Pancreas (tissue), 10 donors: ENCODE data around the gene DCHS2. TPM values are rescaled to one million over a fixed set of nuclear protein-coding genes. Genes with fewer than 3 reads are reported as not detected.

Source experiments
- ATAC-seq, 4 donors: fragments of 200-7000 bp; cut with Tn5 transposase; one replicate each; pipeline versions ENCODE4 v1.8.0 to v1.9.1; 2020; ENCODE audit warnings: mild to moderate bottlenecking in 4 of 4, moderate library complexity in 4 of 4
- DNase-seq, 6 donors: peaks; one replicate each; pipeline ENCODE4 v3.0.0-alpha.2; 2020
- FAIRE-seq: peaks from 2 replicates; lab custom pipeline; 2012; peaks lifted over from hg19 to GRCh38; lab: Jason Lieb, UNC
- H3K27ac ChIP-seq, 4 donors: fragments of 200-600 bp; sonication (generic); 1 replicate in 3 of 4; 2 replicates in 1 of 4; pipeline versions ENCODE4 v1.5.0 to v1.8.0; 2020
- H3K27me3 ChIP-seq, 4 donors: fragments of 200-600 bp; one replicate each; pipeline ENCODE4 v1.8.0; 2021
- H3K36me3 ChIP-seq, 3 donors: fragments of 200-600 bp; sonication (generic) in 1 of 3; one replicate each; pipeline versions ENCODE4 v1.5.0 to v1.8.0; 2020 to 2021
- H3K4me1 ChIP-seq, 3 donors: fragments of 200-600 bp; one replicate each; pipeline ENCODE4 v1.8.0; 2021
- H3K4me3 ChIP-seq, 4 donors: fragments of 200-600 bp; sonication (generic) in 2 of 4; one replicate each; pipeline versions ENCODE4 v1.5.0 to v1.8.0; 2020 to 2021
- H3K9me3 ChIP-seq, 4 donors: fragments of 200-600 bp; one replicate each; pipeline ENCODE4 v1.8.0; 2021
- WGBS, 2 donors: extraction: QIAGEN DNeasy Blood & Tissue Kit; methylation state at CpG; one replicate each; pipeline ENCODE4 v1.1.7; 2013; 5-methylcytosine and 5-hydroxymethylcytosine counted together
- intact Hi-C, 3 donors: fragments of 100-400 bp; cut with DNase I; formaldehyde crosslinking; loops; one replicate each; pipeline versions ENCODE4 v1.11.1 to v1.14.2; 2022
- polyA plus RNA-seq, 2 donors: library from polyadenylated mRNA; stranded (reverse); fragments of 200-250 nt; gene quantifications; one replicate each; pipeline ENCODE4 v1.2.3, GENCODE V29; 2013
- total RNA-seq, 6 donors: library from RNA; stranded (reverse); fragmentation: NEBNext Ultra II Directional in 4 of 6; extraction: Animal tissue kit (Norgen Biotek cat#: 25700) in 4 of 6; gene quantifications; one replicate each; pipeline versions ENCODE4 v1.2.1 to v1.2.4, GENCODE V29; 2021 to 2023
- TF ChIP-seq, protein P1 (sequence below), 4 donors: fragments of 200-600 bp; sonication (generic) in 3 of 4; IDR thresholded peaks; one replicate each; pipeline versions ENCODE4 v1.5.0 to v1.8.0; 2021; ENCODE audit warnings: antibody characterized with exemption in 4 of 4
- donor health status: healthy with polysubstance abuse.
- donor health status: DM: no; HTN: no; CAD: no; lungs with moderate emphysema.
- donor health status: DM: no; HTN: no; CAD: no.
- donor health status: control.
- donor health status: control.
- donor health status: Bipolar disorder and iron deficiency.
- donor health status: DM: yes; HTN: yes; CAD: no.
- donor health status: DM: no; HTN: no; CAD: no.
- donor health status: DM: no; HTN: no; CAD: no.
- donor health status: DM: yes; HTN: yes; CAD: no.

DCHS2 gene
- total and polyA plus RNA-seq, 8 donors = 0.04 to 0.23 (median 0.09) TPM; not detected in 1

DNA sequence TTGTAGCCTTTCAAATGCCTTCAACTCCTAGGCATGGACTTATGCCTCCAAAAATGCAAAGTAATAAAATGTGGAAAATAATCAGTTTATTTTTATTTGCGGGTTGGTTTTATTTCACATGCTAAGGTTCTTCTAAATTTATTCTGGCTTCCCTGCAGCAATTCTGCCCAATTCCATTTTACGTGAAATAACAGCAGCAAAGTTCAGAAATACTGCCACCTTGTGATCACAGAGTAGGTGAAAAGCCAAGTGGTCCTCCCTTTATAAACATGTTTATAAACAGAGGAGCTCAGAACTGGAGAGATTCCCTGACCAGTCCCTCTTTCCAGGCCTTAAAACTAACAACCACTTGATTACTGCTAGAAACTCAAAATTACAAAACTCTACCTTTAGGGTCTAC, 14.7 kb upstream of the DCHS2 start:
- no peaks in the 10 kb centered on the region for H3K9me3 ChIP-seq
- intact Hi-C loops = no loop called here
- DNase-seq (no peak), ATAC-seq (peak in 2 of 4 donors; percentile 47 to 65), FAIRE-seq (no peak)
- H3K4me1 ChIP-seq = no peaks in the 10 kb centered on the region
- H3K36me3 ChIP-seq = no peaks in the 10 kb centered on the region
- H3K27ac ChIP-seq = no peak overlapping the region
- no peak overlapping the region for H3K4me3 ChIP-seq
- WGBS, 2 donors = 7 to 21% methylated on average over 2 of the region's 2 CpGs
- TF ChIP-seq, protein P1, sequence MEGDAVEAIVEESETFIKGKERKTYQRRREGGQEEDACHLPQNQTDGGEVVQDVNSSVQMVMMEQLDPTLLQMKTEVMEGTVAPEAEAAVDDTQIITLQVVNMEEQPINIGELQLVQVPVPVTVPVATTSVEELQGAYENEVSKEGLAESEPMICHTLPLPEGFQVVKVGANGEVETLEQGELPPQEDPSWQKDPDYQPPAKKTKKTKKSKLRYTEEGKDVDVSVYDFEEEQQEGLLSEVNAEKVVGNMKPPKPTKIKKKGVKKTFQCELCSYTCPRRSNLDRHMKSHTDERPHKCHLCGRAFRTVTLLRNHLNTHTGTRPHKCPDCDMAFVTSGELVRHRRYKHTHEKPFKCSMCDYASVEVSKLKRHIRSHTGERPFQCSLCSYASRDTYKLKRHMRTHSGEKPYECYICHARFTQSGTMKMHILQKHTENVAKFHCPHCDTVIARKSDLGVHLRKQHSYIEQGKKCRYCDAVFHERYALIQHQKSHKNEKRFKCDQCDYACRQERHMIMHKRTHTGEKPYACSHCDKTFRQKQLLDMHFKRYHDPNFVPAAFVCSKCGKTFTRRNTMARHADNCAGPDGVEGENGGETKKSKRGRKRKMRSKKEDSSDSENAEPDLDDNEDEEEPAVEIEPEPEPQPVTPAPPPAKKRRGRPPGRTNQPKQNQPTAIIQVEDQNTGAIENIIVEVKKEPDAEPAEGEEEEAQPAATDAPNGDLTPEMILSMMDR (IDR thresholded peaks at IDR 0.05) = peak in 3 of 4 donors; percentile 15 to 30 (median 18)
- H3K27me3 ChIP-seq = peaks cover 0 to 5% (median 2%) of the 10 kb centered on the region in 4 donors

DNA sequence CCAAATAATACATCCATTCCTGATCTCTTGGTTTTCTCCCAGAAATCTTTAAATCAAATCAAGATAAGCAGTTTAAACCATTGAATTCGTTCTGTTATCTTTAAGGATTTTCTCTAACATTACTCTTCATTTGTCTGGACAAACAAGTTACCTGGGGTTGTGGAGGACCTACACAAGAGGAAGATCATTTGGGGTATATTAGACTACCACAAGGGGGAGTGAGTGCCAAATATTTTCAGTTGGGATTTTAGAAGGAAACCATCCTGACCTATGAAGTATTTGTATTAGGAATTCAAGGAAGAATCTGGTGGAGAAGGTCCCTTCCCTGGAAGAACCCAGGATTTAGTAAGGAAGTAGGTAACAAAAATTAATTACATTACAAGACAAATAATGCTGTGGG, 12.0 kb upstream of the DCHS2 start:
- Histone ChIP-seq H3K4me1 (no peaks in the 10 kb centered on the region), H3K27me3 (peaks cover 0 to 5% (median 2%) of the 10 kb centered on the region in 4 donors), H3K4me3 (no peak overlapping the region), H3K9me3 (no peaks in the 10 kb centered on the region), H3K27ac (no peak overlapping the region), H3K36me3 (no peaks in the 10 kb centered on the region)
- ATAC-seq (no peak), DNase-seq (no peak), FAIRE-seq (no peak)
- intact Hi-C loops = no loop called here
- TF ChIP-seq, protein P1 (IDR thresholded peaks at IDR 0.05) = peak in 3 of 4 donors; percentile 9 to 29 (median 16)
- WGBS, 2 donors = 6% methylated on average over 1 of the region's 1 CpG

DNA sequence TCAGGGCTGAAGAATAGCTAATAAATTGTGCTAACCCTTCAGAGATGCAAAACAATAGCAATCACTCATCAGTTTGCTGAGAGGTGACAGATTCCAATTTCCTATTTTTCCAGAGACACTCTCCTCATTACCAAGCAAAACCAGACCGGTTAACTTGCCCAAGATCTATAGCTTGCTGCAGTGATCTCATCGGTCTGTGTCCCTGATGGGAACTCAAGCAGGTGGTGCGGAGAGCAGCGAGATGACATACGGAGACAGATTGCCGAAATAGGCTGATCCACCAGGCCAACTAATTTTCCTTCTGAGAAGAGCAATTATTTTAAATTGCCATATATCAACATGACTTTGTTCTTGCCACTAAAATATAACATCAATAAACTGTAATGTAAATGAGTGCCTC, 10.5 kb upstream of the DCHS2 start:
- Histone ChIP-seq H3K9me3 (no peaks in the 10 kb centered on the region), H3K27me3 (peaks cover 0 to 5% (median 2%) of the 10 kb centered on the region in 4 donors), H3K4me1 (no peaks in the 10 kb centered on the region), H3K36me3 (no peaks in the 10 kb centered on the region), H3K27ac (no peak overlapping the region), H3K4me3 (no peak overlapping the region)
- ATAC-seq = no peak
- intact Hi-C loops = no loop called here
- TF ChIP-seq, protein P1 (IDR thresholded peaks at IDR 0.05) = no peak
- FAIRE-seq = no peak
- DNase-seq = no peak
- WGBS, 2 donors = 40 to 41% methylated on average over 6 of the region's 6 CpGs

DNA sequence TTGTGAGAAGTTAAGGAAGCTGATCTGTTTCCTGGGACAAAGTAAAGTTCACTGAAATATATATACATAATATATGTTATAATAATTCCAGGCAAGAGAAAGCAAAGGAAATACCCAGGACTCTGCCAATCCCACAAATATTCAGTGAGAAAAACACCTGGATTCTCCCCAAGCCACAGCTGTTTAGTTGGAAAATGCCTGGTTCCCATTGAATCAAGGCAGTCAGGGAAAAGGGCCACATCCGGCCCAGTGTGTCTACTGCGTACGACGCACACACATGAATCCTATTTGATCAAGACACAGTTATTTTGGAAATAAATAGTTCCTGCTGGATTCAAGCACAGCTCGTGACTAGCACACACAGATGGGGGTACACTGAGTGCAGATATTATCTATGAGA, 6.3 kb upstream of the DCHS2 start:
- ATAC-seq (no peak), FAIRE-seq (no peak), DNase-seq (no peak)
- TF ChIP-seq, protein P1 (IDR thresholded peaks at IDR 0.05) = no peak
- H3K27me3 ChIP-seq = peaks cover 0 to 19% (median 2%) of the 10 kb centered on the region in 4 donors
- H3K4me1 ChIP-seq = no peaks in the 10 kb centered on the region
- no peak overlapping the region for H3K27ac ChIP-seq
- H3K4me3 ChIP-seq = no peak overlapping the region
- intact Hi-C loops = no loop called here
- no peaks in the 10 kb centered on the region for H3K36me3 ChIP-seq
- 60 to 71% methylated on average over 5 of the region's 5 CpGs for WGBS, 2 donors
- H3K9me3 ChIP-seq = no peaks in the 10 kb centered on the region

DNA sequence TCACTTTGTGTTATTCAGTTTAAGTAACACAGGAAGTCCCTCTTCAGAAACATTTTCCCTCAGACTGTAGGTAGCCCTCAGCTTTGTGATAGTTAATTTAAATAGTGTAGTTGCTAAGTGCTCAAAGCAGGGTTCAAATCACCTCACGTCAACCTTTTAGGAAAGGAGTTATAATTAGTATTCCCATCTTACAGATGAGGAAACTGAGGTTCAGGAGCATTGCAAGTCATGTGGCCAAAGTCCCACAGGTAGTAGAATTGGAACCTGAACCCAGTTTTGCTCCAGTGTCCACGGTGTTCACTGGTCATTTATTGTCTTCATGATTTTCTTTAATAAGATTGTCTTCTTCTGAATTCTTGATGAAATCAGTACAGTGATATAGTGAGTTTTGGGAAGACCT, 4.3 kb upstream of the DCHS2 start:
- ATAC-seq = no peak
- H3K36me3 ChIP-seq = no peaks in the 10 kb centered on the region
- H3K4me1 ChIP-seq = peaks cover 0 to 10% (median 4%) of the 10 kb centered on the region in 3 donors
- TF ChIP-seq, protein P1 (IDR thresholded peaks at IDR 0.05) = no peak
- H3K9me3 ChIP-seq = no peaks in the 10 kb centered on the region
- no peak for FAIRE-seq
- H3K4me3 ChIP-seq = no peak overlapping the region
- H3K27ac ChIP-seq = no peak overlapping the region
- intact Hi-C loops = no loop called here
- DNase-seq = no peak
- H3K27me3 ChIP-seq = peaks cover 0 to 26% (median 2%) of the 10 kb centered on the region in 4 donors
- 83 to 96% methylated on average over 2 of the region's 2 CpGs for WGBS, 2 donors
